ENCODE results near the gene FAM234B.
"Not testable (repeated sequence)": the region's sequence is repeated elsewhere in the genome, so short reads cannot be mapped to it uniquely, and the experiment has no call there.

FAM234B gene

GRCh38 chr12:13038491-13039161, 5.6 kb upstream of the FAM234B start:
- H3K9ac ChIP-seq (ENCODE audit: low read length in 2 of 2) = no peak overlapping the region
- no peaks in the 10 kb centered on the region for H3K4me1 ChIP-seq (ENCODE audit: control insufficient read depth, insufficient read depth, low read length)
- peaks cover 0 to 2% of the 10 kb centered on the region in 2 donors for H3K27me3 ChIP-seq (ENCODE audit: control insufficient read depth in 1 of 2, insufficient read depth in 2 of 2, low read length in 2 of 2)
- no peaks in the 10 kb centered on the region for H3K9me3 ChIP-seq (ENCODE audit: control insufficient read depth in 2 of 2, low read length in 2 of 2)
- no peak overlapping the region for H3K4me3 ChIP-seq (ENCODE audit: low read length in 2 of 2)
- H3K27ac ChIP-seq (ENCODE audit: low read length) = no peak overlapping the region
- no peaks in the 10 kb centered on the region for H3K36me3 ChIP-seq (ENCODE audit: control insufficient read depth in 2 of 2, insufficient read depth in 2 of 2, low read length in 2 of 2)

GRCh38 chr12:13039328-13039956, 4.7 kb upstream of the FAM234B start:
- Histone ChIP-seq H3K36me3 (ENCODE audit: control insufficient read depth in 2 of 2, insufficient read depth in 2 of 2, low read length in 2 of 2) (no peaks in the 10 kb centered on the region), H3K4me3 (ENCODE audit: low read length in 2 of 2) (no peak overlapping the region), H3K9me3 (ENCODE audit: control insufficient read depth in 2 of 2, low read length in 2 of 2) (no peaks in the 10 kb centered on the region), H3K27ac (ENCODE audit: low read length) (no peak overlapping the region), H3K4me1 (ENCODE audit: control insufficient read depth, insufficient read depth, low read length) (no peaks in the 10 kb centered on the region), H3K27me3 (ENCODE audit: control insufficient read depth in 1 of 2, insufficient read depth in 2 of 2, low read length in 2 of 2) (peaks cover 0 to 2% of the 10 kb centered on the region in 2 donors), H3K9ac (ENCODE audit: low read length in 2 of 2) (no peak overlapping the region)

DNA sequence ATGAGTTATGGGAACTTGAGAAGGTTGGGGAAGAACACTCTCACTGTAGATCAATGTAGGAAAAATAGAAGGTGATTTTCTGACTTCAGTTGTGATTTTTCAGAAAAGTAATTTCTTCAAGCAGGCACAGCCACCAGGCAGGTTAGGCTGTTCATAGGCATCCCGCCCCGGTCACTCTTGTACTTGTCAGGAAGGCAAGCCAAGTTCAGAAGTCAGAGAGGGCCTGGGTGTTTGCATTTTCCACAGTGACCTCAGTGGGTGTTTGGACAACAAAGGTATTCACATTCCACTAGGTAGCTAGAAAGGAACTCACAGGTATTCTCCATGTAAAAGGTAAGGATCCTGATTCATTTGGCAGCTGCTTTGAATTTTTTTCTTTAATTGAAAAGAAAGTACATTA, 3.0 kb upstream of the FAM234B start:
- Histone ChIP-seq H3K27ac (ENCODE audit: low read length) (no peak overlapping the region), H3K27me3 (ENCODE audit: control insufficient read depth in 1 of 2, insufficient read depth in 2 of 2, low read length in 2 of 2) (peaks cover 0 to 2% of the 10 kb centered on the region in 2 donors), H3K4me1 (ENCODE audit: control insufficient read depth, insufficient read depth, low read length) (peaks cover 5% of the 10 kb centered on the region), H3K9ac (ENCODE audit: low read length in 2 of 2) (no peak overlapping the region), H3K4me3 (ENCODE audit: low read length in 2 of 2) (no peak overlapping the region), H3K36me3 (ENCODE audit: control insufficient read depth in 2 of 2, insufficient read depth in 2 of 2, low read length in 2 of 2) (no peaks in the 10 kb centered on the region), H3K9me3 (ENCODE audit: control insufficient read depth in 2 of 2, low read length in 2 of 2) (no peaks in the 10 kb centered on the region)

GRCh38 chr12:13042666-13043230, 1.4 kb upstream of the FAM234B start:
- H3K4me3 ChIP-seq (ENCODE audit: low read length in 2 of 2) = no peak overlapping the region
- H3K9me3 ChIP-seq (ENCODE audit: control insufficient read depth in 2 of 2, low read length in 2 of 2) = no peaks in the 10 kb centered on the region
- no peaks in the 10 kb centered on the region for H3K36me3 ChIP-seq (ENCODE audit: control insufficient read depth in 2 of 2, insufficient read depth in 2 of 2, low read length in 2 of 2)
- peaks cover 0 to 2% of the 10 kb centered on the region in 2 donors for H3K27me3 ChIP-seq (ENCODE audit: control insufficient read depth in 1 of 2, insufficient read depth in 2 of 2, low read length in 2 of 2)
- H3K9ac ChIP-seq (ENCODE audit: low read length in 2 of 2) = no peak overlapping the region
- H3K27ac ChIP-seq (ENCODE audit: low read length) = no peak overlapping the region
- H3K4me1 ChIP-seq (ENCODE audit: control insufficient read depth, insufficient read depth, low read length) = peaks cover 5% of the 10 kb centered on the region

GRCh38 chr12:13044906-13045299, 722 bp downstream of the FAM234B start:
- Histone ChIP-seq H3K27ac (ENCODE audit: low read length) (no peak overlapping the region), H3K4me3 (ENCODE audit: low read length in 2 of 2) (peak overlapping the region; percentile 75 to 97), H3K36me3 (ENCODE audit: control insufficient read depth in 2 of 2, insufficient read depth in 2 of 2, low read length in 2 of 2) (no peaks in the 10 kb centered on the region), H3K27me3 (ENCODE audit: control insufficient read depth in 1 of 2, insufficient read depth in 2 of 2, low read length in 2 of 2) (peaks cover 0 to 2% of the 10 kb centered on the region in 2 donors), H3K9ac (ENCODE audit: low read length in 2 of 2) (peak overlapping the region; percentile 71 to 73), H3K4me1 (ENCODE audit: control insufficient read depth, insufficient read depth, low read length) (peaks cover 5% of the 10 kb centered on the region), H3K9me3 (ENCODE audit: control insufficient read depth in 2 of 2, low read length in 2 of 2) (no peaks in the 10 kb centered on the region)

DNA sequence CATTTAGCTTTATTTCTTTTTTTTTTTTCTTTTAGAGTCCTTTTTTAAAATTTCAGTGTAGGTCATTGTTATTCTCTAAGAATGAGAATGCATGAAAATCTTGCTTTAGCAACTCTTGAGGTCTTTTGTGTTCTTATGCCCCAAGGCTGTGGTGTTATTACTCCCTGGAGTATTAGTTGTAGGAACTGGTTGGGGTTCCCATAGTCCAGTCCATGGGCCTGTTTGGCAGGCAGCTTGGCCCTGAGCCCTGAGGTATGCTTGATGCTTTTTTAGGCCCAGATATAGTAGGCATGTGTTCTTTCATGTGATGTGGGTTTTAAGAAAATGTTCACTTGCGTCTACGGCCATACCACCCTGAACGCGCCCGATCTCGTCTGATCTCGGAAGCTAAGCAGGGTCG, 1.6 kb downstream of the FAM234B start:
- no peak overlapping the region for H3K9ac ChIP-seq (ENCODE audit: low read length in 2 of 2)
- no peak overlapping the region for H3K27ac ChIP-seq (ENCODE audit: low read length)
- no peak overlapping the region for H3K4me3 ChIP-seq (ENCODE audit: low read length in 2 of 2)
- no peaks in the 10 kb centered on the region for H3K36me3 ChIP-seq (ENCODE audit: control insufficient read depth in 2 of 2, insufficient read depth in 2 of 2, low read length in 2 of 2)
- peaks cover 0 to 2% of the 10 kb centered on the region in 2 donors for H3K27me3 ChIP-seq (ENCODE audit: control insufficient read depth in 1 of 2, insufficient read depth in 2 of 2, low read length in 2 of 2)
- H3K9me3 ChIP-seq (ENCODE audit: control insufficient read depth in 2 of 2, low read length in 2 of 2) = no peaks in the 10 kb centered on the region
- H3K4me1 ChIP-seq (ENCODE audit: control insufficient read depth, insufficient read depth, low read length) = peaks cover 7% of the 10 kb centered on the region

DNA sequence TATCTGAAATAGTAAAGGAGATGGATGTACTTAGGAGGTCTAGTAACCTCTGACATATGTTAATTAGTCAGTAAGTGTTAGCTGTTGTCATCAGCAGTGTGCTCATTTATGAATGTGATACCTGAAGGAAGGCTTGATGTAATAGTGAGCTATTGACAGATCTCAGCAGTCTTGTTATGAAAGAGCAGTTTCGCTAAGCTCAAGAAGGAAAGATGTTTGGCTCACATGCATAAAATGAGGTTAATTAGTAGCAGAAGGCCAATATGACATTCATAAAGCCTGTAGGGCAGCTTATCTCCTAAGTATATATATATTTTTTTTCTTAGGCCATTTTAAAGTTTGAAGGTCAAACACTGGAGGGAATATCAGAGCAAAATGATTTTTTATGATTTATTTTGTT, 2.8 kb downstream of the FAM234B start:
- no peak overlapping the region for H3K27ac ChIP-seq (ENCODE audit: low read length)
- no peak overlapping the region for H3K9ac ChIP-seq (ENCODE audit: low read length in 2 of 2)
- no peak overlapping the region for H3K4me3 ChIP-seq (ENCODE audit: low read length in 2 of 2)
- peaks cover 7% of the 10 kb centered on the region for H3K4me1 ChIP-seq (ENCODE audit: control insufficient read depth, insufficient read depth, low read length)
- no peaks in the 10 kb centered on the region for H3K9me3 ChIP-seq (ENCODE audit: control insufficient read depth in 2 of 2, low read length in 2 of 2)
- H3K36me3 ChIP-seq (ENCODE audit: control insufficient read depth in 2 of 2, insufficient read depth in 2 of 2, low read length in 2 of 2) = no peaks in the 10 kb centered on the region
- H3K27me3 ChIP-seq (ENCODE audit: control insufficient read depth in 1 of 2, insufficient read depth in 2 of 2, low read length in 2 of 2) = peaks cover 0 to 2% of the 10 kb centered on the region in 2 donors

DNA sequence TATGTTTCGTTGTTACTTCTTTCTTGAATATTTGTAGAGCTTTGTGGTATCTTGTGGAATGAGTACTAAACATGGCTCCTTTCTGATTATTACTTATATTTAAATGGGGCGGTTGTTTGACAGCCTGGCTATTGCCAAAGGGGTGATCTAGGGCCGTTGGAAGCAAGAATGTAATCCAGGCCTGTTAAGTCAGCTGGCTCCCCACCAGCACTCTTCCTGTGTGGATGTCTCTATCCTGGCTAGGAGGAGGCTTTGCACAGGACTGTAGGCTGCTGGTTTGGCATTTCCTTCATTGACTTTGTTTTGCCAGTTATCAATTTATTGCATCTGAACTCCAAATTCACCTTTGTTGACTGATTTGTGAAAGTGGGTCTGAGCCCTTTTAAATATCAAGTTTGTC, 5.6 kb downstream of the FAM234B start:
- Histone ChIP-seq H3K27me3 (ENCODE audit: control insufficient read depth in 1 of 2, insufficient read depth in 2 of 2, low read length in 2 of 2) (no peaks in the 10 kb centered on the region), H3K4me1 (ENCODE audit: control insufficient read depth, insufficient read depth, low read length) (peaks cover 5% of the 10 kb centered on the region), H3K4me3 (ENCODE audit: low read length in 2 of 2) (no peak overlapping the region), H3K9me3 (ENCODE audit: control insufficient read depth in 2 of 2, low read length in 2 of 2) (no peaks in the 10 kb centered on the region), H3K27ac (ENCODE audit: low read length) (no peak overlapping the region), H3K36me3 (ENCODE audit: control insufficient read depth in 2 of 2, insufficient read depth in 2 of 2, low read length in 2 of 2) (no peaks in the 10 kb centered on the region), H3K9ac (ENCODE audit: low read length in 2 of 2) (no peak overlapping the region)

DNA sequence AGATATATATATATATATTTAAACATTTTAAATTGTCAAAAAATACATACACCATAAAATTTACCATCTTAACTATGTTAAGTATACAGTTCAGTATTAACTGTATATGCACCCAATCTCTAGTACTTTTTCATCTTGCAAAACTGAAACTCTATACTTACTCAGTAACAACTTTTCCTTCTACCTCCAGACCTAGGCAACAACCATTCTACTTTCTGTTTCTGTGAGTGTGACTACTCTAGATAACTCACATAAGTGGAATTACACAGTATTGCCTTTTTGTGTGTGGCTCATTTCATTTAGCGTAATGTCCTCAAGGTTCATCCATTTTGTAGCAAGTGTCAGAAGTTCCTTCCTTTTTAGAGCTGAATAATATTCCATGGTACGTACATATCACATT, 8.2 kb downstream of the FAM234B start:
- Histone ChIP-seq H3K9ac (ENCODE audit: low read length in 2 of 2) (no peak overlapping the region), H3K36me3 (ENCODE audit: control insufficient read depth in 2 of 2, insufficient read depth in 2 of 2, low read length in 2 of 2) (peaks cover 0 to 4% of the 10 kb centered on the region in 2 donors), H3K4me3 (ENCODE audit: low read length in 2 of 2) (no peak overlapping the region), H3K27ac (ENCODE audit: low read length) (no peak overlapping the region), H3K4me1 (ENCODE audit: control insufficient read depth, insufficient read depth, low read length) (peaks cover 2% of the 10 kb centered on the region), H3K27me3 (ENCODE audit: control insufficient read depth in 1 of 2, insufficient read depth in 2 of 2, low read length in 2 of 2) (no peaks in the 10 kb centered on the region), H3K9me3 (ENCODE audit: control insufficient read depth in 2 of 2, low read length in 2 of 2) (no peaks in the 10 kb centered on the region)

DNA sequence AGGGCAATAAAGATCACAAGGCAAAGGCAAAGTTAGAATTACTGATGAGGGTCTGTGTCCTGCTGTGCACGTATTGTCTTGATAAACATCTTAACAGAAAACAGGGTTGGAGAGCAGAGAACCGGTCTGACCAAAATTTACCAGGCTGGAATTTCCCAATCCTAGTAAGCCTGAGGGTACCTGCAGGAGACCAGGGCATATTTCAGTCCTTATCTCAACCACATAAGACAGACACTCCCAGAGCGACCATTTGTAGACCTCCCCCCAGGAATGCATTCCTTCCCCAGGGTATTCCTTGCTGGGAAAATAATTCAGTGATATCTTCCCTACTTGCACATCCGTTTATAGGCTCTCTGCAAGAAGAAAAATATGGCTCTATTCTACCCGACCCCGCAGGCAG, 9.4 kb downstream of the FAM234B start:
- H3K9me3 ChIP-seq (ENCODE audit: control insufficient read depth in 2 of 2, low read length in 2 of 2); H3K27me3 ChIP-seq (ENCODE audit: control insufficient read depth in 1 of 2, insufficient read depth in 2 of 2, low read length in 2 of 2); H3K36me3 ChIP-seq (ENCODE audit: control insufficient read depth in 2 of 2, insufficient read depth in 2 of 2, low read length in 2 of 2); H3K4me3 ChIP-seq (ENCODE audit: low read length in 2 of 2); H3K9ac ChIP-seq (ENCODE audit: low read length in 2 of 2); H3K27ac ChIP-seq (ENCODE audit: low read length); H3K4me1 ChIP-seq (ENCODE audit: control insufficient read depth, insufficient read depth, low read length): not testable (repeated sequence)

GRCh38 chr12:13060581-13060980, 16.4 kb downstream of the FAM234B start:
- Histone ChIP-seq H3K9ac (ENCODE audit: low read length in 2 of 2) (no peak overlapping the region), H3K27ac (ENCODE audit: low read length) (no peak overlapping the region), H3K36me3 (ENCODE audit: control insufficient read depth in 2 of 2, insufficient read depth in 2 of 2, low read length in 2 of 2) (peaks cover 16 to 34% of the 10 kb centered on the region in 2 donors), H3K27me3 (ENCODE audit: control insufficient read depth in 1 of 2, insufficient read depth in 2 of 2, low read length in 2 of 2) (no peaks in the 10 kb centered on the region), H3K4me1 (ENCODE audit: control insufficient read depth, insufficient read depth, low read length) (no peaks in the 10 kb centered on the region), H3K9me3 (ENCODE audit: control insufficient read depth in 2 of 2, low read length in 2 of 2) (no peaks in the 10 kb centered on the region), H3K4me3 (ENCODE audit: low read length in 2 of 2) (no peak overlapping the region)
